HepG2 (cell line): ENCODE results near the gene CLASP1. TPM values are rescaled to one million over a fixed set of nuclear protein-coding genes. Genes with fewer than 3 reads are reported as not detected.

Experiments used
- ATAC-seq: fragments of 200-7000 bp; cut with Tn5 transposase; 3 replicates; pipeline ENCODE4 v1.9.1; 2020; ENCODE audit warnings: mild to moderate bottlenecking, moderate library complexity
- BruUV-seq: library from RNA; stranded (reverse); fragments of 400-500 nt; replicated peaks from 2 replicates; lab custom pipeline; 2021; lab: Mats Ljungman, UMichigan
- CTCF ChIA-PET: fragments of 300-600 bp; formaldehyde crosslinking; extraction: SDS; loops from one replicate; lab custom pipeline; 2021; ENCODE audit warnings: low total read pairs, inconsistent platforms, low intra/inter-chr PET ratio; lab: Yijun Ruan, JAX
- POLR2A ChIA-PET: fragments of 350-600 bp; sonication (Branson Sonifier 250); formaldehyde crosslinking; loops from one replicate; lab custom pipeline; 2020; ENCODE audit warnings: antibody characterized with exemption, inconsistent platforms; lab: Yijun Ruan, JAX
- DNase-seq: peaks from one replicate; pipeline ENCODE4 v3.0.0-alpha.2; 2015; ENCODE audit warnings: low spot score
- FAIRE-seq: peaks from 3 replicates; lab custom pipeline; 2011; peaks lifted over from hg19 to GRCh38; lab: Jason Lieb, UNC
- H2AFZ ChIP-seq: one replicate; pipeline ENCODE4 v1.6.1; 2011; ENCODE audit warnings: low read length, inconsistent platforms
- H3K27ac ChIP-seq: fragments of 300-600 bp; 3 replicates; pipeline ENCODE4 v1.8.0; 2011; ENCODE audit warnings: mixed run types, mild to moderate bottlenecking, mixed read lengths, low read length, inconsistent platforms; ENCODE audit not compliant: insufficient read depth; ENCODE audit errors: extremely low read length
- H3K27me3 ChIP-seq, 2 experiments: fragments of 200-600 bp in 1 of 2; 2 replicates in 1 of 2; 3 replicates in 1 of 2; pipeline versions ENCODE4 v1.6.0 to v1.8.0; 2011; ENCODE audit warnings: low read length in 2 of 2, mild to moderate bottlenecking in 2 of 2, moderate library complexity in 2 of 2, inconsistent platforms in 1 of 2; ENCODE audit not compliant: insufficient read depth in 2 of 2, control insufficient read depth in 1 of 2
- H3K36me3 ChIP-seq, 2 experiments: fragments of 200-600 bp in 1 of 2; replicated peaks in 1 of 2; 2 replicates in 1 of 2; 3 replicates in 1 of 2; pipeline versions ENCODE4 v1.5.1 to v1.8.0; 2011; ENCODE audit warnings: low read length in 2 of 2, inconsistent platforms in 1 of 2; ENCODE audit not compliant: insufficient read depth in 2 of 2, control insufficient read depth in 1 of 2
- H3K4me1 ChIP-seq: 2 replicates; pipeline ENCODE4 v1.5.1; 2012; ENCODE audit warnings: low read length, inconsistent platforms; ENCODE audit not compliant: insufficient read depth
- H3K4me2 ChIP-seq: 2 replicates; pipeline ENCODE4 v1.6.0; 2011; ENCODE audit warnings: low read depth, low read length, inconsistent platforms
- H3K4me3 ChIP-seq, 3 experiments: fragments of 200-600 bp in 1 of 3; sonication (generic), shearing (Covaris generic) in 1 of 3; replicated peaks in 1 of 3; 2 replicates each; pipeline ENCODE4 v1.5.1; 2011 to 2016; ENCODE audit warnings: low read length in 3 of 3, inconsistent platforms in 2 of 3, low read depth in 2 of 3, mild to moderate bottlenecking in 2 of 3, control low read depth in 1 of 3, mixed read lengths in 1 of 3; ENCODE audit not compliant: insufficient read depth in 1 of 3
- H3K79me2 ChIP-seq: one replicate; pipeline ENCODE4 v1.6.1; 2011; ENCODE audit warnings: low read length, inconsistent platforms; ENCODE audit not compliant: insufficient read depth
- H3K9ac ChIP-seq: 2 replicates; pipeline ENCODE4 v1.6.0; 2011; ENCODE audit warnings: mild to moderate bottlenecking, low read depth, low read length, inconsistent platforms; ENCODE audit not compliant: insufficient read depth
- H3K9me3 ChIP-seq: 2 replicates; pipeline ENCODE4 v1.5.1; 2012; ENCODE audit warnings: mild to moderate bottlenecking, low read length
- H4K20me1 ChIP-seq: 2 replicates; pipeline ENCODE4 v1.6.0; 2011; ENCODE audit warnings: inconsistent platforms, mild to moderate bottlenecking, low read length, moderate library complexity; ENCODE audit not compliant: insufficient read depth
- EP300 ChIP-seq, 3 experiments: sonication (generic) in 1 of 3; formaldehyde crosslinking in 1 of 3; IDR thresholded peaks; 2 replicates each; pipeline versions ENCODE4 v1.5.1 to v1.6.1; 2011 to 2020; ENCODE audit warnings: low read depth in 2 of 3, low read length in 2 of 3, borderline replicate concordance in 1 of 3, improper control_type of control experiment in 1 of 3, mild to moderate bottlenecking in 1 of 3, missing genetic modification reagents in 1 of 3, moderate library complexity in 1 of 3
- HES4 ChIP-seq: sonication (generic); formaldehyde crosslinking; IDR thresholded peaks from 2 replicates; pipeline ENCODE4 v1.9.0; 2021; ENCODE audit warnings: mild to moderate bottlenecking, missing genetic modification reagents, borderline replicate concordance
- HMG20B ChIP-seq: conservative IDR thresholded peaks from 2 replicates; pipeline ENCODE4 v1.6.1; 2016; ENCODE audit warnings: missing genetic modification reagents, missing compliant biosample characterization
- IKZF1 ChIP-seq: fragments of 450-650 bp; IDR thresholded peaks from 2 replicates; pipeline ENCODE4 v1.7.1; 2016
- SIX4 ChIP-seq: sonication (generic); formaldehyde crosslinking; IDR thresholded peaks from 2 replicates; pipeline ENCODE4 v1.4.0; 2020; ENCODE audit warnings: missing genetic modification reagents
- SP1 ChIP-seq, 2 experiments: fragments of 450-650 bp in 1 of 2; sonication (generic) in 1 of 2; formaldehyde crosslinking in 1 of 2; IDR thresholded peaks; 2 replicates each; pipeline versions ENCODE4 v1.4.0 to v1.6.1; 2016 to 2020; ENCODE audit warnings: missing genetic modification reagents in 1 of 2
- SUZ12 ChIP-seq: fragments of 150-350 bp; IDR thresholded peaks from 2 replicates; pipeline ENCODE4 v1.6.1; 2014; ENCODE audit warnings: low read depth, low read length
- ZNF589 ChIP-seq: sonication (generic); formaldehyde crosslinking; conservative IDR thresholded peaks from 2 replicates; pipeline ENCODE4 v1.8.0; 2022; ENCODE audit warnings: mild to moderate bottlenecking, moderate library complexity, missing genetic modification reagents
- ZNF616 ChIP-seq: sonication (generic); formaldehyde crosslinking; IDR thresholded peaks from 2 replicates; pipeline ENCODE4 v1.5.0; 2020; ENCODE audit warnings: low read depth, mild to moderate bottlenecking, missing genetic modification reagents
- WGBS: methylation state at CpG from one replicate; pipeline ENCODE4 v1.1.6; 2017; ENCODE audit warnings: low lambda C conversion rate; 5-methylcytosine and 5-hydroxymethylcytosine counted together
- in situ Hi-C: cut with HindIII; loops from 2 replicates; pipeline ENCODE4 v1.10.0; 2017; ENCODE audit warnings: low pct_unique_long_range_greater_than_20kb; ENCODE audit not compliant: extremely low pct_ligation_motif_present
- intact Hi-C: fragments of 100-400 bp; cut with micrococcal nuclease; formaldehyde crosslinking; loops from one replicate; pipeline ENCODE4 v1.10.0; 2022; ENCODE audit not compliant: unreplicated experiment
- polyA plus RNA-seq, 8 experiments: library from polyadenylated mRNA; depleted of rRNA in 3 of 8; stranded (reverse) in 7 of 8; unstranded in 1 of 8; fragments of >200 nt; fragmentation: Illumina TruSeq in 4 of 8; extraction: Trizol in 4 of 8; gene quantifications; 2 replicates each; pipeline versions ENCODE4 v1.2.1 to v1.2.3, GENCODE V29; 2011 to 2016; ENCODE audit warnings: low read depth in 4 of 8, missing spikeins in 1 of 8, mixed read lengths in 1 of 8; ENCODE audit not compliant: insufficient read depth in 1 of 8
- total RNA-seq, 5 experiments: library from RNA; depleted of rRNA; stranded (reverse); fragments of >200 nt; fragmentation: Illumina TruSeq; extraction: Trizol; gene quantifications; 2 replicates each; pipeline ENCODE4 v1.2.3, GENCODE V29; 2016; ENCODE audit warnings: low read depth in 1 of 5
- TF ChIP-seq, protein P1 (sequence below): fragments of 450-650 bp; IDR thresholded peaks from 2 replicates; pipeline ENCODE4 v1.6.1; 2017; ENCODE audit warnings: mild to moderate bottlenecking
- TF ChIP-seq, protein P2 (sequence below): sonication (generic); formaldehyde crosslinking; IDR thresholded peaks from 2 replicates; pipeline ENCODE4 v1.8.0; 2022; ENCODE audit warnings: mild to moderate bottlenecking, missing genetic modification reagents, moderate library complexity
- TF ChIP-seq, protein P3 (sequence below): sonication (generic); formaldehyde crosslinking; IDR thresholded peaks from 2 replicates; pipeline ENCODE4 v1.5.1; 2020; ENCODE audit warnings: mild to moderate bottlenecking, missing genetic modification reagents, borderline replicate concordance
- TF ChIP-seq, protein P4 (sequence below): sonication (generic); formaldehyde crosslinking; IDR thresholded peaks from 2 replicates; pipeline ENCODE4 v1.5.1; 2020; ENCODE audit warnings: missing genetic modification reagents, mild to moderate bottlenecking, borderline replicate concordance
- TF ChIP-seq, protein P5 (sequence below): sonication (generic); formaldehyde crosslinking; conservative IDR thresholded peaks from 2 replicates; pipeline ENCODE4 v1.4.0; 2020; ENCODE audit warnings: missing genetic modification reagents

CLASP1 gene
- total and polyA plus RNA-seq, 2 of the 13 experiments (the other 11 are each of a cell fraction or from before 2014, with no cell fraction given): 11.7 to 47.9 TPM

DNA sequence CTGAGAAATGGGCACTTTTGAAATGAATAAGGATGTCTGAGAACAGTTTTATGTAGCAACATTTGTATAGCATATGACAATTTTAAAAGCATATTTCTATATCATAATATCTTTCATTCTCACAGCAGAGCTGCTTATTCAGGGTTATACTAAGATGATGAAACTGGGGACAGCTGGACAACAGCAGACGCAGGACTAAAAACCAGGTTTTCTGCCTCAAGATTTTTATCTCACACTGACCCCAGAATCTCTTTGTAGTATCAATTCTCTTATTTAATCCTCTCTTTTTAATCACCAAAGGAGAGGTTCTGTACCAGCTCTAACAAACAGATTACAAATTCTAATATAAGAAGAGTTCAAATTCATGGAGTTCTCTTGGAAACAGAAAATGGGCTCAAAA, 290.1 kb downstream of the CLASP1 start (continued):
- TF ChIP-seq SIX4 (no peak), IKZF1 (no peak), HES4 (CRISPR knock-in tag) (no peak), HMG20B (CRISPR knock-in tag) (no peak)
- TF ChIP-seq, protein P1, sequence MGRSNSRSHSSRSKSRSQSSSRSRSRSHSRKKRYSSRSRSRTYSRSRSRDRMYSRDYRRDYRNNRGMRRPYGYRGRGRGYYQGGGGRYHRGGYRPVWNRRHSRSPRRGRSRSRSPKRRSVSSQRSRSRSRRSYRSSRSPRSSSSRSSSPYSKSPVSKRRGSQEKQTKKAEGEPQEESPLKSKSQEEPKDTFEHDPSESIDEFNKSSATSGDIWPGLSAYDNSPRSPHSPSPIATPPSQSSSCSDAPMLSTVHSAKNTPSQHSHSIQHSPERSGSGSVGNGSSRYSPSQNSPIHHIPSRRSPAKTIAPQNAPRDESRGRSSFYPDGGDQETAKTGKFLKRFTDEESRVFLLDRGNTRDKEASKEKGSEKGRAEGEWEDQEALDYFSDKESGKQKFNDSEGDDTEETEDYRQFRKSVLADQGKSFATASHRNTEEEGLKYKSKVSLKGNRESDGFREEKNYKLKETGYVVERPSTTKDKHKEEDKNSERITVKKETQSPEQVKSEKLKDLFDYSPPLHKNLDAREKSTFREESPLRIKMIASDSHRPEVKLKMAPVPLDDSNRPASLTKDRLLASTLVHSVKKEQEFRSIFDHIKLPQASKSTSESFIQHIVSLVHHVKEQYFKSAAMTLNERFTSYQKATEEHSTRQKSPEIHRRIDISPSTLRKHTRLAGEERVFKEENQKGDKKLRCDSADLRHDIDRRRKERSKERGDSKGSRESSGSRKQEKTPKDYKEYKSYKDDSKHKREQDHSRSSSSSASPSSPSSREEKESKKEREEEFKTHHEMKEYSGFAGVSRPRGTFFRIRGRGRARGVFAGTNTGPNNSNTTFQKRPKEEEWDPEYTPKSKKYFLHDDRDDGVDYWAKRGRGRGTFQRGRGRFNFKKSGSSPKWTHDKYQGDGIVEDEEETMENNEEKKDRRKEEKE: no peak
- TF ChIP-seq, protein P2, sequence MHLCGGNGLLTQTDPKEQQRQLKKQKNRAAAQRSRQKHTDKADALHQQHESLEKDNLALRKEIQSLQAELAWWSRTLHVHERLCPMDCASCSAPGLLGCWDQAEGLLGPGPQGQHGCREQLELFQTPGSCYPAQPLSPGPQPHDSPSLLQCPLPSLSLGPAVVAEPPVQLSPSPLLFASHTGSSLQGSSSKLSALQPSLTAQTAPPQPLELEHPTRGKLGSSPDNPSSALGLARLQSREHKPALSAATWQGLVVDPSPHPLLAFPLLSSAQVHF (CRISPR knock-in tag): no peak

DNA sequence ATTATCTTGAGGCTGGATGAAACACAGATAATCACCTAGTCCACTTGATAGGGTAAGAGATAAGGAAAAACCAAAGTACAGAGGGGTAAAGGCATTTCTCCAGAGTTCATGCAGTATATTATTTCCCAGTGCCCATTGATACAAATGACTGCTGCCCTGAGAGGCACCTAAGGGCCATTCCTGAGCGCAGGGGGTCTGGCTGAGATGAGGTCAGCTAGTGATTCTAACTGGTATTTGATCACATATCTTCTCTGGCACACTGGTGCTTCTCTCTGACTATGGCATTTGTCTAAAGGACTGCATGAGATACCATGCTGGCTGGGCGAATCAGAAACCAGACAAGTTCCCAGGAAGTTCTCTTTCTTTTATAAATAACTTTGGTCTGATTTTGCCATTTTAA, 291.0 kb downstream of the CLASP1 start:
- no peaks in the 10 kb centered on the region for H3K79me2 ChIP-seq
- no peak overlapping the region for H3K4me3 ChIP-seq
- H3K27ac ChIP-seq: no peak overlapping the region
- no peak overlapping the region for H3K4me2 ChIP-seq
- H3K9ac ChIP-seq: no peak overlapping the region
- ChIA-PET POLR2A (no interaction called here), CTCF (no interaction called here)
- H3K27me3 ChIP-seq: no peaks in the 10 kb centered on the region
- no peaks in the 10 kb centered on the region for H4K20me1 ChIP-seq
- H3K4me1 ChIP-seq: peaks cover 12% of the 10 kb centered on the region
- no peak for ATAC-seq
- H3K9me3 ChIP-seq: no peaks in the 10 kb centered on the region
- WGBS: 98% methylated on average over 2 of the region's 2 CpGs
- BruUV-seq: no TSS peak
- no peak for DNase-seq
- no peak for FAIRE-seq
- in situ Hi-C loops: loop anchor here (10.0 kb wide), 1 partner anchor 263 kb away; no protein-coding TSS in a partner anchor
- intact Hi-C loops: no loop called here
- H2AFZ ChIP-seq: no peak overlapping the region
- H3K36me3 ChIP-seq: peaks cover 36 to 72% of the 10 kb centered on the region in 2 experiments
- TF ChIP-seq EP300 (IDR thresholded peaks at IDR 0.05; ENCODE audit: low read depth in 2 of 2, low read length in 2 of 2) (no peak), EP300 (CRISPR knock-in tag; IDR thresholded peaks at IDR 0.05; ENCODE audit: borderline replicate concordance) (no peak), SP1 (IDR thresholded peaks at IDR 0.05) (no peak), SP1 (CRISPR knock-in tag; IDR thresholded peaks at IDR 0.05) (no peak), SUZ12 (no peak), ZNF589 (CRISPR knock-in tag) (no peak), ZNF616 (CRISPR knock-in tag) (no peak)
- TF ChIP-seq, protein P3, sequence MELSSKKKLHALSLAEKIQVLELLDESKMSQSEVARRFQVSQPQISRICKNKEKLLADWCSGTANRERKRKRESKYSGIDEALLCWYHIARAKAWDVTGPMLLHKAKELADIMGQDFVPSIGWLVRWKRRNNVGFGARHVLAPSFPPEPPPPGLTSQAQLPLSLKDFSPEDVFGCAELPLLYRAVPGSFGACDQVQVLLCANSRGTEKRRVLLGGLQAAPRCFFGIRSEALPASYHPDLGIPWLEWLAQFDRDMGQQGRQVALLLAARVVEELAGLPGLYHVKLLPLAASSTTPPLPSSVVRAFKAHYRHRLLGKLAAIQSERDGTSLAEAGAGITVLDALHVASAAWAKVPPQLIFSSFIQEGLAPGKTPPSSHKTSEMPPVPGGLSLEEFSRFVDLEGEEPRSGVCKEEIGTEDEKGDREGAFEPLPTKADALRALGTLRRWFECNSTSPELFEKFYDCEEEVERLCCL (CRISPR knock-in tag): no peak
- TF ChIP-seq, protein P4, sequence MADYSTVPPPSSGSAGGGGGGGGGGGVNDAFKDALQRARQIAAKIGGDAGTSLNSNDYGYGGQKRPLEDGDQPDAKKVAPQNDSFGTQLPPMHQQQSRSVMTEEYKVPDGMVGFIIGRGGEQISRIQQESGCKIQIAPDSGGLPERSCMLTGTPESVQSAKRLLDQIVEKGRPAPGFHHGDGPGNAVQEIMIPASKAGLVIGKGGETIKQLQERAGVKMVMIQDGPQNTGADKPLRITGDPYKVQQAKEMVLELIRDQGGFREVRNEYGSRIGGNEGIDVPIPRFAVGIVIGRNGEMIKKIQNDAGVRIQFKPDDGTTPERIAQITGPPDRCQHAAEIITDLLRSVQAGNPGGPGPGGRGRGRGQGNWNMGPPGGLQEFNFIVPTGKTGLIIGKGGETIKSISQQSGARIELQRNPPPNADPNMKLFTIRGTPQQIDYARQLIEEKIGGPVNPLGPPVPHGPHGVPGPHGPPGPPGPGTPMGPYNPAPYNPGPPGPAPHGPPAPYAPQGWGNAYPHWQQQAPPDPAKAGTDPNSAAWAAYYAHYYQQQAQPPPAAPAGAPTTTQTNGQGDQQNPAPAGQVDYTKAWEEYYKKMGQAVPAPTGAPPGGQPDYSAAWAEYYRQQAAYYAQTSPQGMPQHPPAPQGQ: no peak
- TF ChIP-seq, protein P5, sequence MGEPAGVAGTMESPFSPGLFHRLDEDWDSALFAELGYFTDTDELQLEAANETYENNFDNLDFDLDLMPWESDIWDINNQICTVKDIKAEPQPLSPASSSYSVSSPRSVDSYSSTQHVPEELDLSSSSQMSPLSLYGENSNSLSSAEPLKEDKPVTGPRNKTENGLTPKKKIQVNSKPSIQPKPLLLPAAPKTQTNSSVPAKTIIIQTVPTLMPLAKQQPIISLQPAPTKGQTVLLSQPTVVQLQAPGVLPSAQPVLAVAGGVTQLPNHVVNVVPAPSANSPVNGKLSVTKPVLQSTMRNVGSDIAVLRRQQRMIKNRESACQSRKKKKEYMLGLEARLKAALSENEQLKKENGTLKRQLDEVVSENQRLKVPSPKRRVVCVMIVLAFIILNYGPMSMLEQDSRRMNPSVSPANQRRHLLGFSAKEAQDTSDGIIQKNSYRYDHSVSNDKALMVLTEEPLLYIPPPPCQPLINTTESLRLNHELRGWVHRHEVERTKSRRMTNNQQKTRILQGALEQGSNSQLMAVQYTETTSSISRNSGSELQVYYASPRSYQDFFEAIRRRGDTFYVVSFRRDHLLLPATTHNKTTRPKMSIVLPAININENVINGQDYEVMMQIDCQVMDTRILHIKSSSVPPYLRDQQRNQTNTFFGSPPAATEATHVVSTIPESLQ: no peak
